Measurements from ENCODE around the gene SLC1A7. TPM values are rescaled to one million over a fixed set of nuclear protein-coding genes. Genes with fewer than 3 reads are reported as not detected.

Gene SLC1A7
- total RNA-seq, 1 donor from 2014 or later: not detected

DNA sequence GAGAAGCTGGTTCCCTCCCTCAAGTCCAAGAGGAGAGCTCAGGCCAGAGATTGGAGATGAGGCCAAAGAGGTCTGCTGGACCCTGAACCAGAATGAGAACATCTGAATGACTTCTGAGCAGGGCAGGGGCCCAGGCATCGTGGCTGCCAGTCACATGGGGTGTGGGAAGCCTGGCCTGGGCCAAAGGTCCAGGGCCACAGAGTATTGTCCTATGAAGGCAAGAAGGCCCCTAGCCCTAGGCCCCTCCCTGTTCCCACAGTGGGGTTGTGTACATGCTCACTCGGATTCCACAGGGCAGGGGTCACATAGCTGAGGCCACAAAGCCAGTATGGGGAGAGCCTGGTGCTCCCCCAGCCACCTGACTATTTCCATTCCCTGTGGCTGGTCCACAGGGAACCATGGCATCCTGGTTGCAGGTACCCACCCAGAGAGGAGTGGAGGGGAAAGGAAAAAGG lies 18.5 kb upstream of the SLC1A7 start:
- Mint-ChIP-seq H3K4me3 (no peak overlapping the region), H3K27me3 (peaks cover 11% of the 10 kb centered on the region), H3K9me3 (no peaks in the 10 kb centered on the region), H3K36me3 (no peaks in the 10 kb centered on the region), H3K27ac (no peak overlapping the region), H3K4me1 (ENCODE audit: unreplicated experiment) (no peaks in the 10 kb centered on the region)
- DNase-seq (ENCODE audit: extremely low spot score, unreplicated experiment): no peak
- TF ChIP-seq, protein P1, sequence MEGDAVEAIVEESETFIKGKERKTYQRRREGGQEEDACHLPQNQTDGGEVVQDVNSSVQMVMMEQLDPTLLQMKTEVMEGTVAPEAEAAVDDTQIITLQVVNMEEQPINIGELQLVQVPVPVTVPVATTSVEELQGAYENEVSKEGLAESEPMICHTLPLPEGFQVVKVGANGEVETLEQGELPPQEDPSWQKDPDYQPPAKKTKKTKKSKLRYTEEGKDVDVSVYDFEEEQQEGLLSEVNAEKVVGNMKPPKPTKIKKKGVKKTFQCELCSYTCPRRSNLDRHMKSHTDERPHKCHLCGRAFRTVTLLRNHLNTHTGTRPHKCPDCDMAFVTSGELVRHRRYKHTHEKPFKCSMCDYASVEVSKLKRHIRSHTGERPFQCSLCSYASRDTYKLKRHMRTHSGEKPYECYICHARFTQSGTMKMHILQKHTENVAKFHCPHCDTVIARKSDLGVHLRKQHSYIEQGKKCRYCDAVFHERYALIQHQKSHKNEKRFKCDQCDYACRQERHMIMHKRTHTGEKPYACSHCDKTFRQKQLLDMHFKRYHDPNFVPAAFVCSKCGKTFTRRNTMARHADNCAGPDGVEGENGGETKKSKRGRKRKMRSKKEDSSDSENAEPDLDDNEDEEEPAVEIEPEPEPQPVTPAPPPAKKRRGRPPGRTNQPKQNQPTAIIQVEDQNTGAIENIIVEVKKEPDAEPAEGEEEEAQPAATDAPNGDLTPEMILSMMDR (conservative IDR thresholded peaks at IDR 0.05): no peak

- no peak overlapping the region for H3K27ac Mint-ChIP-seq
- DNase-seq (ENCODE audit: extremely low spot score, unreplicated experiment): no peak
These were observed 16.5 kb upstream of the SLC1A7 start for GRCh38 chr1:53158900-53159299.

DNA sequence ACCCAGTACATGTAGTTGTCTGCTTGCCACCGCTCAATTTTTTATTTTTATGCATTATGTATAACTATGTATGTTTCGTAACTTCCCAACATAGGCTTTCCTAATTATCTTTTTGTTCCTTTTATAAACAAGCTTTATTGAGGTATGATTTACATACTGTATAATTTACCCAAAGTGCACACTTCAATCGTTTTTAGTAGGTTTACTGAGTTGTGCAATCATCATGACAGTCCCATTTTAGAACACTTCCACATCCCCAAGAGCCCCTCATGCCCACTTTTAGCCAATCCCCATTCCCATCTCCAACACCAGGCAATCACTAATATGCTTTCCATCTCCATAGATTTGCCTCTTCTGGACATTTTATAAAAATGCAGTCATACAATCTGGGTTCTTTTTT lies 14.3 kb upstream of the SLC1A7 start:
- Mint-ChIP-seq H3K9me3 (no peaks in the 10 kb centered on the region), H3K4me1 (ENCODE audit: unreplicated experiment) (no peaks in the 10 kb centered on the region)

More at GRCh38 chr1:53158900-53159299, 16.5 kb upstream of the SLC1A7 start:
- H3K4me3 Mint-ChIP-seq: no peak overlapping the region
- TF ChIP-seq, protein P1 (conservative IDR thresholded peaks at IDR 0.05): no peak
- H3K27me3 Mint-ChIP-seq: peaks cover 5% of the 10 kb centered on the region
- no peaks in the 10 kb centered on the region for H3K36me3 Mint-ChIP-seq
- H3K9me3 Mint-ChIP-seq: no peaks in the 10 kb centered on the region
- H3K4me1 Mint-ChIP-seq (ENCODE audit: unreplicated experiment): no peaks in the 10 kb centered on the region

GRCh38 chr1:53155945-53156344 lies 13.5 kb upstream of the SLC1A7 start:
- Mint-ChIP-seq H3K27me3 (no peaks in the 10 kb centered on the region), H3K4me3 (no peak overlapping the region), H3K27ac (no peak overlapping the region), H3K9me3 (no peaks in the 10 kb centered on the region), H3K4me1 (ENCODE audit: unreplicated experiment) (no peaks in the 10 kb centered on the region), H3K36me3 (no peaks in the 10 kb centered on the region)
- TF ChIP-seq, protein P1 (conservative IDR thresholded peaks at IDR 0.05): no peak
- DNase-seq (ENCODE audit: extremely low spot score, unreplicated experiment): no peak

More for the DNA sequence above, 14.3 kb upstream of the SLC1A7 start:
- DNase-seq (ENCODE audit: extremely low spot score, unreplicated experiment): no peak
- Mint-ChIP-seq H3K4me3 (no peak overlapping the region), H3K27me3 (no peaks in the 10 kb centered on the region), H3K36me3 (no peaks in the 10 kb centered on the region), H3K27ac (no peak overlapping the region)
- TF ChIP-seq, protein P1 (conservative IDR thresholded peaks at IDR 0.05): no peak

DNA sequence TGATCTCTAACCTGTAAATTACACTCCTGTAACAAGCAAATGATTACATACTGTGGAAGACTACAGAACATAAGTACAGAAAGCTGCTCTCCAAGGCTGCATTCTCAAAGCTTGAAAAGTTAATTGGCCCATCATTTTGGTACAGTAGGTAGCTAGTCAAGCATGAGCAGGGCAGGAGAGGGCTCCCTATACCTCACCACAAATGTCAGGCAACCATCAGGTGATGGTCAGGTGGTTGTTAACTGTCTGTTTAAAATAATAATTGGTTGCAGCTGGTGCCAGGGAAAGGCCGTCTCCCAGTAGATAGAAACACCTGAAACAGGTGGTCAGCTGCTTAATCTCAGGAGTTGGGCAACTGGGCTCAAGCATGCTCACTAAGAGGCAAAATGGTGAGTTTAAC lies 13.1 kb upstream of the SLC1A7 start:
- no peak for DNase-seq (ENCODE audit: extremely low spot score, unreplicated experiment)
- Mint-ChIP-seq H3K27ac (no peak overlapping the region), H3K4me1 (ENCODE audit: unreplicated experiment) (no peaks in the 10 kb centered on the region), H3K9me3 (no peaks in the 10 kb centered on the region), H3K4me3 (no peak overlapping the region), H3K36me3 (no peaks in the 10 kb centered on the region), H3K27me3 (no peaks in the 10 kb centered on the region)
- TF ChIP-seq, protein P1 (conservative IDR thresholded peaks at IDR 0.05): no peak
